22Rv1 (cell line): ENCODE measurements around the gene SEC14L5.
A peak's percentile ranks its signal among the peaks of the same experiment; 100 is the strongest.

Experiments used
- H3K27ac ChIP-seq: fragments of 450-650 bp; 2 replicates; pipeline ENCODE4 v1.5.1; 2017
- ZFX ChIP-seq: fragments of 450-650 bp; IDR thresholded peaks from 2 replicates; pipeline ENCODE4 v1.6.1; 2017; ENCODE audit warnings: antibody characterized with exemption, borderline replicate concordance
- TF ChIP-seq, protein P1 (sequence below): fragments of 450-650 bp; IDR thresholded peaks from 2 replicates; pipeline ENCODE4 v1.5.1; 2017; ENCODE audit warnings: mild to moderate bottlenecking

SEC14L5 gene

GRCh38 chr16:5046914-5047313, 88.8 kb downstream of the SEC14L5 start:
- H3K27ac ChIP-seq: no peak overlapping the region
- TF ChIP-seq, protein P1, sequence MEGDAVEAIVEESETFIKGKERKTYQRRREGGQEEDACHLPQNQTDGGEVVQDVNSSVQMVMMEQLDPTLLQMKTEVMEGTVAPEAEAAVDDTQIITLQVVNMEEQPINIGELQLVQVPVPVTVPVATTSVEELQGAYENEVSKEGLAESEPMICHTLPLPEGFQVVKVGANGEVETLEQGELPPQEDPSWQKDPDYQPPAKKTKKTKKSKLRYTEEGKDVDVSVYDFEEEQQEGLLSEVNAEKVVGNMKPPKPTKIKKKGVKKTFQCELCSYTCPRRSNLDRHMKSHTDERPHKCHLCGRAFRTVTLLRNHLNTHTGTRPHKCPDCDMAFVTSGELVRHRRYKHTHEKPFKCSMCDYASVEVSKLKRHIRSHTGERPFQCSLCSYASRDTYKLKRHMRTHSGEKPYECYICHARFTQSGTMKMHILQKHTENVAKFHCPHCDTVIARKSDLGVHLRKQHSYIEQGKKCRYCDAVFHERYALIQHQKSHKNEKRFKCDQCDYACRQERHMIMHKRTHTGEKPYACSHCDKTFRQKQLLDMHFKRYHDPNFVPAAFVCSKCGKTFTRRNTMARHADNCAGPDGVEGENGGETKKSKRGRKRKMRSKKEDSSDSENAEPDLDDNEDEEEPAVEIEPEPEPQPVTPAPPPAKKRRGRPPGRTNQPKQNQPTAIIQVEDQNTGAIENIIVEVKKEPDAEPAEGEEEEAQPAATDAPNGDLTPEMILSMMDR: no peak
- no peak for TF ChIP-seq ZFX

GRCh38 chr16:5054876-5055865, 97.0 kb downstream of the SEC14L5 start:
- TF ChIP-seq, protein P1: no peak
- no peak for TF ChIP-seq ZFX
- no peak overlapping the region for H3K27ac ChIP-seq

DNA sequence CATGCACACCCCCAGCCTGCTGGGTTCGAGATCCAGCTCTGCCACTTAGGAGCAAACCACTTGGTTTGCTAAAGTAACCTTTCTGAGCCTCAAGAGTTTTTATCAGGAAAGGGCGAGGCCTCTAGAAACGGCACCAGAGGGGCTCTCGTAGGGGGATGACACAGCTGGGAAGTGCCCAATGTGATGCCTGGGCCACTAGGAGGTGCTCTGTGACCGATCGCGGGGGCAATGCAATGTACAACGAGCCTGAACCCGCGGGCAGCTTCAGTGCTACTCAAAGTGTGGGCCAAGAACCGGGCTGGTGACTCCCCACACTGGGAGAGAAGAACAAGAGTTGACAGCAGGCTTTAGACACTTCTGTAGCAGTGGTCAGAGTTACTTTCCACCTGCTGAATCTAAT, 98.2 kb downstream of the SEC14L5 start:
- TF ChIP-seq, protein P1: peak; percentile 54
- no peak for TF ChIP-seq ZFX
- H3K27ac ChIP-seq: no peak overlapping the region

DNA sequence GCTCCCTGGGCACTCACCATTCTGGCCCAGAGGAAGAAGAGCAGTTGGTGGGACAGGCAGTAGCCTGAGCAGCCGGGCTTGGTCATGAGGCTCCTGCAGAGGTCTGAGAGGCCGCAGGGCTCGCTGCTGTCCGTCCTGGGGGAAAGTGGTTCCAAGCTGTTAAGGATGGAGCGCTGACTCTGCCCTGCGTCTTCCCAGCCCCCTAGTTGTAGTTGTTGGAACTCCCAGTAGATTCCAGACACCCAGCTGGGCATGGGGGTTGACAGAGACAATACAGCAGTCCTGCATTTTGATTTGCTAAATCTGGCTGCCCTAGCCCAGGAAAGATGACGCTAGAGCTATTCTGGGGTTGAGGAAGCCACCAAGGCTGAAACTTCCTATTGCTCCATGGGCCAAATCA, 100.3 kb downstream of the SEC14L5 start:
- H3K27ac ChIP-seq: no peak overlapping the region
- TF ChIP-seq ZFX: no peak
- TF ChIP-seq, protein P1: 0 out of 2 replicates have a peak, but pooled peaks have one; percentile 14

GRCh38 chr16:5059386-5060072, 101.4 kb downstream of the SEC14L5 start:
- H3K27ac ChIP-seq: no peak overlapping the region
- TF ChIP-seq ZFX: no peak
- TF ChIP-seq, protein P1: no peak

DNA sequence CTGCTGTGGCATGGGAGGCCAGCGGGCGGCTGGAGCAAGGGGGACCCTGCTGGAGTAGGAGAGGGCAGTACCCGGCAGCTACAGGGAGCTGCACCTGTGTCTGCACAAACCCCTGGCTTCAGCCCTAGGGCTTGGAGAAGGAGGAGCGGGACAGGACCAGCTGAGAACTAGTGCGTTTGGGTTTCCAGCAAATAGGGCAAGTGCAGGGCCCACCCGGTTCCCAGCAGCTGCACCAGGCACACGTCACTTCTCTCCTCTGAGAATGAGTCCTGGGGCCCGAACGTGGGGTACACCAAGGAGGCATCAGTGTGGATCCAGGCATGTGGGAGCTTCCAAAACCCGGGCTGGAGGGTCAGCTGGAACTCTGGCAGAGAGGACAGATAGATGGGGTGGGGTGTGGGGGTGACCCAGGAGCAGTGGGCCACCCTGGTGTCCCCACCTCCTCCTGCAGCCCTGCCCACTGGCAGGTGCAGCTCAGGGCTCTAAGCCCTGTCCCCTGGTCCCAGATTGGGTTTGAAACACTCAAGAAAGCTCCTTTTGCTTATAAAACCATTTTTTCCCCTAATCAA, 102.0 kb downstream of the SEC14L5 start:
- TF ChIP-seq, protein P1: no peak
- no peak for TF ChIP-seq ZFX
- no peak overlapping the region for H3K27ac ChIP-seq
